DMS79 (cell line): Measurements from ENCODE around the gene TMEM79.

ENCODE experiments used
- DNase-seq: peaks from one replicate; lab custom pipeline; 2025; lab: John Stamatoyannopoulos, UW

TMEM79 gene

GRCh38 chr1:156284112-156284511 lies at the start of gene TMEM79:
Gene TMEM79, plus strand, starts transcription at chr1:156284325. Its CDS starts 902 bp downstream, at chr1:156285227.
- DNase-seq = no peak

- no peak for DNase-seq
These were observed 48.0 kb upstream of the TMEM79 start for GRCh38 chr1:156236164-156236563.

DNA sequence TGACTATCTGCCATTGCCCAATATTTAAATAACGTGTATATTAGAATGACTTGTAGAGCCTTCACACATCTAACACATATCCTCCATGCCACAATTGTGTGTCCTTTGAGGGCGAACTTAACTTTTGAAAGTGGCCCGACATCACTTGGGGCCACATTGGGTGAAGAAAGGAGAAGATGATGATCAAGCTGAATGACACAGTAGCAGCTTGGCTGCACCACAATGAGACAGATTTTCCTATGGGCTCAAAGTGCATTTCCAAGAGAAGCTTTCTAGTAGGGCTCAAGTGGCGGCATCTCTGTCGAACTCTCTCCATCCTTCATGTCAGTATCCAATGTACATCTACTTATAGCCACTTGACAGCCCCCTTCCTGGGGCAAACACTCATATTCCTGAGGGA lies 45.9 kb upstream of the TMEM79 start:
- no peak for DNase-seq

GRCh38 chr1:156241311-156241811 lies 42.8 kb upstream of the TMEM79 start:
- DNase-seq = no peak

DNA sequence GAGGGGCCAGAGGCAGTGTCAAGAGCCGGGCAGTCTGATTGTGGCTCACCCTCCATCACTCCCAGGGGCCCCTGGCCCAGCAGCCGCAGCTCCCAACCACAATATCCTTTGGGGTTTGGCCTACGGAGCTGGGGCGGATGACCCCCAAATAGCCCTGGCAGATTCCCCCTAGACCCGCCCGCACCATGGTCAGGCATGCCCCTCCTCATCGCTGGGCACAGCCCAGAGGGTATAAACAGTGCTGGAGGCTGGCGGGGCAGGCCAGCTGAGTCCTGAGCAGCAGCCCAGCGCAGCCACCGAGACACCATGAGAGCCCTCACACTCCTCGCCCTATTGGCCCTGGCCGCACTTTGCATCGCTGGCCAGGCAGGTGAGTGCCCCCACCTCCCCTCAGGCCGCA lies 42.2 kb upstream of the TMEM79 start, which contains the start of gene BGLAP:
TSS of gene BGLAP (plus strand) at position 259 of the 400 bp plus-strand sequence. CDS start at position 307, 48 bp downstream.
- no peak for DNase-seq

DNA sequence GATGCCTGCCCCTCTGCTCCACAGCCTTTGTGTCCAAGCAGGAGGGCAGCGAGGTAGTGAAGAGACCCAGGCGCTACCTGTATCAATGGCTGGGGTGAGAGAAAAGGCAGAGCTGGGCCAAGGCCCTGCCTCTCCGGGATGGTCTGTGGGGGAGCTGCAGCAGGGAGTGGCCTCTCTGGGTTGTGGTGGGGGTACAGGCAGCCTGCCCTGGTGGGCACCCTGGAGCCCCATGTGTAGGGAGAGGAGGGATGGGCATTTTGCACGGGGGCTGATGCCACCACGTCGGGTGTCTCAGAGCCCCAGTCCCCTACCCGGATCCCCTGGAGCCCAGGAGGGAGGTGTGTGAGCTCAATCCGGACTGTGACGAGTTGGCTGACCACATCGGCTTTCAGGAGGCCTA lies 41.4 kb upstream of the TMEM79 start:
- no peak for DNase-seq

GRCh38 chr1:156244126-156244525 lies 40.0 kb upstream of the TMEM79 start:
- no peak for DNase-seq

DNA sequence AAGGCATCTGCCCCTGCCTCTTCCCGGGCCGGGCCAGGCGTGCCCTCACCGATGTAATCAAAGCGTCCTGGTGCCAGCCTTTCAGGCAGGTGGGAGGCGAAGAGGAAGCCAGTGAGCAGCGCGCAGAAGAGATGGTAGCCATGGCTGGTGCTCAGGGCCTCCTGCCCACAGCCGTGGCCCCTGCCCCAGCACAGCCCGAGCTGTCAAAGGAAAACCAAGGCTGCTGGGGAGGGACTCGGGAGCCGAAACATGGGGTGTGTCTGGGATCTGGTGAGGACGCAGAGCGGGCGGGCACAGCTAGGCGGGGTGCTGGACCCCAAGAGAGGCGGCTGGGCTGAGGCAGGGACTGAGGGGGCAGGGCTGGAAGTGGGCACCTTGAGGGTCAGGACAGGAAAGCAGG lies 39.4 kb upstream of the TMEM79 start:
- no peak for DNase-seq

GRCh38 chr1:156245451-156246232 lies 38.5 kb upstream of the TMEM79 start:
- DNase-seq = peak; percentile 16

- DNase-seq = no peak
These were observed 37.8 kb upstream of the TMEM79 start for GRCh38 chr1:156246241-156246780.

- no peak for DNase-seq
These were observed 37.2 kb upstream of the TMEM79 start for GRCh38 chr1:156246781-156247459.

DNA sequence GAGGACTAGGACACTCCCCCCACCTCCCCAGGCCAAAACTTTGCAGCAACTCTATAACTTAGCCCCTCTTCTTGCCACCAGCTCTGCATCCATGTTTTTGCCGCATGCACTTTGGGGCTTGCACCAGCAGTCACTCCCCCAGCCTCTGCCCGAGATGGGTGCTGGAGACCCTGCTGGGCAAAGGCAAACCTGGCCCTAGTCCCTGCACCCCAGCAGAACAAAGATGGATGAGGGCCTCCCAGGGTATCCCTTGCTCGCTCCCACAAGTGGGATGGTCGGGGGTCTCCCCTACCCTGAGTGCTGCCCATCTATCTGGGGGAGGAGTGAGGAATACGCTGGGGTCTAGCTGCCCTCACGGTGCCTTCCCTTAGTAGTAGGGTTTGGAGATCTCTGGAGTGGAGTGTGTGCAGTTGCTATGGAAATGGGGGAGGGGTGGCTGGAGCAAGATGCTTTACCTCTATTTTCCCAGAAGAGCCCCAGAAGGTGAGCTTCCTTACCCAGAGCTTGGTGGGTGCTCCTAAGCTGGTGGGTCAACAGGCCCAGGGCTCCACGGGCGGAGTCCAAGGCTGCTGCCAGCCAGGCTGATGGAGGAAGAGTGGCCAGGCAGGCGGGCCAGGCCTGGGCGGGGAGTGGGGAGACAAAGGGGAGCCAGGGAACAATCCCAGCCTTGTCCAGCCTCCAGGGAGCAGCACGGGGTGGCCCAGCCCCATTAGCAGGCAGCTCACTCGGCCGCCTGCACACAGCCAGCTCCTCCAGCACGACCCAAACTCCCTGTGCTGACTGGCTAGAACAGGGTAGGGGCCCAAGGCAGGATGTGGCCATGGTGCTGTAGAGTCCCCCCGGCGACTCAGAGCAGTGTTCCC lies 36.4 kb upstream of the TMEM79 start, which contains the start of gene PAQR6:
TSS of gene PAQR6 (minus strand) at position 597 of the 863 bp plus-strand sequence. CDS start 1,325 bp downstream, outside the sequence.
- no peak for DNase-seq

DNA sequence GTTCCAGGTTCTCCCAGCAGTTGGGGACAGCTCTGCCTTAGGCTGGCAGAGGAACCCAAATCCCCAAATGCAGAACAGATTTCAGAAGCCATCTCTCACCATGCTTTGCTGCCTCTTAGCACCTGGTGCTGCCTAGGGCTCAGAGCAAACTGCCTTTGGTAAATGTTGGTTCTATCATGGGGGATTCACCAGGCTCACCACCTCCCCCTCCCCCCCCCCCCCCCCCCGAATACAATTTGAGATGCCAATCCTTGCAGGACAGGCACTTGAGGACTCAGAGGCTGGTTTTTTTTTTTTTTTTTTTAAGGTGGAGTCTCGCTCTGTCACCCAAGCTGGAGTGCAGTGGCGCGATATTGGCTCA lies 35.8 kb upstream of the TMEM79 start:
- DNase-seq = no peak

GRCh38 chr1:156249593-156249992 lies 34.5 kb upstream of the TMEM79 start:
- no peak for DNase-seq

GRCh38 chr1:156251527-156251926 lies 32.6 kb upstream of the TMEM79 start:
- DNase-seq = no peak

- no peak for DNase-seq
These were observed 30.5 kb upstream of the TMEM79 start for GRCh38 chr1:156253634-156254033.

- DNase-seq = no peak
These were observed 26.4 kb upstream of the TMEM79 start for GRCh38 chr1:156257711-156258110.

DNA sequence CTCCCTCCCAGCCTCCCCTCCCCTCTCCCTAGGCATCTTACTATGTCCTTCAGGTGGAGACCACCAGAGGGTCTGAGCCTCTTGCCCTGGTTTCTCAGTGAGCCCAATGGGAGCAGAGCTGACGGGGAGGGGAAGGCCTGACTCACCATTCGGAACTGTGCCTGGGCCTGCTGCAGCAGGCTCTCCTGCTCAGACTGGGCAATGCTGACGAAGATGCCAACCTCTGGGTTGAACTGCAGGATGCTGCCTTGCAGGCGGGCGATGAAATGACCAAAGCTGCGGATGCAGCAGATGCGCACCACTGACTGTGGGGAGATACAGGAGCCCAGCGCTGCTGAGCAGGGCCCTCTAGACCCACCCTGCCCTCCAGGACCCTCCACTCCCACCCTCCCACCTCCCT lies 25.3 kb upstream of the TMEM79 start:
- no peak for DNase-seq

DNA sequence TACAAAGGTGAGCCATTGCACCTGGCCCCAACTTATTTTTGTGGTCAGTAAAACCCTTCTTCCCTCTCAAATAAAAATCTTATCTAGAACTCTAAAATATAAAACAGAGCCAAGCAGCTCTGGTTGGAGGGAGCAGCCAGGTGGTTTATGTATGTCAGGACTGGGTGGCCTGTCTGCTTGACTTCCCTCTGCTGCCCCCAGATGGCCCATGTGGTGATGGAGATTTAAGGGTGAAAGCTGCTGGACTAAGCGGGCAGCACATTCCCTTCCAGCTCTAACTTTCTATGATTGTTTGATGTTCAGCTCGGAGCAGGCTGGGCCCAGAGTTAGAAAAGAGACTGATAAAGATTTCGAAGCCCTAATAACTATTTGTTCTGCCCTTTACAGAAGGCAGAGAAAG lies 24.3 kb upstream of the TMEM79 start:
- DNase-seq = no peak

DNA sequence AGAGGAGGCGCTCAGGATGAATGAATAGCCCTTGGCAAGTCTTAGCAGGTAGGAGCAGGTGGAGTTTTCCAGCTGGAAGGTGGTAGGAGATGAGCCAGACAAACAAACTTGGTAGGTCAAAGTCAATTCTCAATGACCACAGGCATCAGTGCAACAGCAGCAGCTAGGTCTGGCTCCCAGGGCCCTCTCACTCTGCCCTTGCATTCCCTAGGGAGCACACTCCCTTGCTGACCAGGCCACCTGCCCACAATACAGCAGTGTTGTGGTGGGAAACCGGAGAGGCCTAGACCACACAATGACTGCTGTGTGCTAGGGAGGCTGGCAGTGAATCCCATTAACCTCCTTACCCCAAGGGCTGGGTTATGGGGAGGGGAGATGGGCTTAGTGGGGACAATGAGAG lies 23.2 kb upstream of the TMEM79 start:
- no peak for DNase-seq

DNA sequence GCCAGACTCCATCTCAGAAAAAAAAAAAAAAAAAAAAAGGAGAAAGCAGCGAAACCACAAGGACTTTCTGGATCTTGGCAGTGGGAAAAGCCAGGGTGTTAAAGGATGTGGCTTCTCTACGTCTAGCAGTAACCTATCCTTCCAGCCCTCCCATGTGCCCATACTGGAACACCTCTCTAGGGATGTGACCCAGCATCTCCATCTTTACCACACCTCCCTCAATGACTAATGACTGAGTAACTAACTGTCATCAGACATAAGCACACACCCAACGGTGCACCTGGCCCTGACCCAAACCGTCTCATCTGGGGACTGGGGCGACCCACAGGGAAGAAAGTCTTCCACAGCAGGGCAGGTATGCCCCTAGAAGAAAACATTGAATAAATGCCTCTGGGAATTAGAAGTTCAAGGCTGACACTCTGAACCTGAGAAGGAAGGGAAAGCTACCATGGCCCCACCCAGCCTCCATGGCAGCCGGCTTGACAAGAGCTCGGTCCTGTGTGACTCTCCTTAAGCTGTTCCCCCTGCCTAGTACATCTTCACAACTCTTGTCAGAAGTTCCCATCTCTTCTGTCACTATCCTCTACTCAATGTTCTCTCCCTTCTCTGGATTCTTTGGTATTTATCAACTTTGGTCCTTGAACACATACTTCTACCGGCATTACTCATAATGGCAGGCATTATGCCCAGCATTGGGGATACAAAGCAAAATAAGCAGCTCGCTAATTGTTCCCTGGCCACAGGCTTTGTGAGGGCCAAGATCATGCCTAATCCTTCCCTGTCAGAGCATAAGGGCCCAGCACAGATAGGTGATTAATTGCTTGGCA lies 21.5 kb upstream of the TMEM79 start:
- DNase-seq = no peak
